OCI-LY7 (cell line): ENCODE measurements around the gene ZNF600. TPM values are rescaled to one million over a fixed set of nuclear protein-coding genes. Genes with fewer than 3 reads are reported as not detected.
"Not testable (repeated sequence)": the region's sequence is repeated elsewhere in the genome, so short reads cannot be mapped to it uniquely, and the experiment has no call there.

Source experiments
- Bru-seq: library from RNA; stranded (reverse); fragments of 400-500 nt; gene quantifications from one replicate; lab custom pipeline; 2021; lab: Mats Ljungman, UMichigan
- BruChase-seq, 2 experiments: library from RNA; stranded (reverse); fragments of 400-500 nt; gene quantifications; one replicate each; lab custom pipeline; 2021; lab: Mats Ljungman, UMichigan
- BruUV-seq: library from RNA; stranded (reverse); fragments of 400-500 nt; replicated peaks from 2 replicates; lab custom pipeline; 2021; lab: Mats Ljungman, UMichigan
- CTCF ChIA-PET: fragments of 300-600 bp; sonication (Branson Sonifier 250); formaldehyde crosslinking; loops from one replicate; lab custom pipeline; 2022; ENCODE audit warnings: antibody characterized with exemption; ENCODE audit not compliant: unreplicated experiment; lab: Charles Lee
- POLR2A ChIA-PET: fragments of 300-600 bp; sonication (Branson Sonifier 250); formaldehyde crosslinking; loops from one replicate; lab custom pipeline; 2022; ENCODE audit warnings: antibody characterized with exemption; lab: Charles Lee
- DNase-seq: peaks from one replicate; pipeline ENCODE4 v3.0.0-alpha.2; 2015; ENCODE audit warnings: low spot score
- H2AFZ ChIP-seq: fragments of 200-600 bp; sonication (generic), shearing (Covaris generic); 2 replicates; pipeline ENCODE4 v1.6.1; 2014; ENCODE audit warnings: mild to moderate bottlenecking, antibody characterized with exemption, low read length, moderate library complexity
- H3K27ac ChIP-seq: fragments of 200-600 bp; sonication (generic); 2 replicates; pipeline ENCODE4 v1.5.1; 2014; ENCODE audit warnings: mixed run types, low read depth, mild to moderate bottlenecking, moderate library complexity, low read length, inconsistent platforms; ENCODE audit not compliant: poor library complexity, severe bottlenecking
- H3K36me3 ChIP-seq: fragments of 200-600 bp; sonication (generic); 2 replicates; pipeline ENCODE4 v1.6.1; 2014; ENCODE audit warnings: mild to moderate bottlenecking, antibody characterized with exemption, low read length, moderate library complexity, mixed read lengths; ENCODE audit not compliant: insufficient read depth
- H3K4me1 ChIP-seq: fragments of 200-600 bp; sonication (generic); 2 replicates; pipeline ENCODE4 v1.5.1; 2014; ENCODE audit warnings: mild to moderate bottlenecking, low read length; ENCODE audit not compliant: insufficient read depth, poor library complexity, severe bottlenecking
- H3K4me2 ChIP-seq: fragments of 200-600 bp; sonication (generic); 2 replicates; pipeline ENCODE4 v1.6.1; 2014; ENCODE audit warnings: mild to moderate bottlenecking, low read length
- H3K4me3 ChIP-seq: fragments of 200-600 bp; sonication (generic); 2 replicates; pipeline ENCODE4 v1.5.1; 2014; ENCODE audit warnings: mild to moderate bottlenecking, low read depth, low read length; ENCODE audit not compliant: poor library complexity, severe bottlenecking
- H3K79me2 ChIP-seq: fragments of 200-600 bp; sonication (generic); 2 replicates; pipeline ENCODE4 v1.6.1; 2016; ENCODE audit warnings: low read depth, mild to moderate bottlenecking, low read length, moderate library complexity, mixed read lengths; ENCODE audit not compliant: insufficient read depth
- H3K9me2 ChIP-seq: fragments of 200-600 bp; sonication (generic); 2 replicates; pipeline ENCODE4 v1.6.1; 2016; ENCODE audit warnings: mild to moderate bottlenecking, low read length, mixed read lengths; ENCODE audit not compliant: insufficient read depth
- H3K9me3 ChIP-seq: fragments of 200-600 bp; sonication (generic); 2 replicates; pipeline ENCODE4 v1.6.1; 2014; ENCODE audit warnings: mild to moderate bottlenecking, mixed run types, low read length, mixed read lengths
- H4K20me1 ChIP-seq: fragments of 200-600 bp; sonication (generic); 2 replicates; pipeline ENCODE4 v1.6.1; 2014; ENCODE audit warnings: mild to moderate bottlenecking, antibody characterized with exemption, low read length, moderate library complexity, mixed read lengths; ENCODE audit not compliant: insufficient read depth
- intact Hi-C: fragments of 100-400 bp; cut with micrococcal nuclease; formaldehyde crosslinking; loops from one replicate; pipeline ENCODE4 v1.10.0; 2022; ENCODE audit not compliant: unreplicated experiment
- long read RNA-seq: library from polyadenylated mRNA; stranded (forward); transcript quantifications from one replicate; pipeline ENCODE4 v2.0.0, GENCODE V29; 2022
- total RNA-seq, 2 experiments: library from RNA; depleted of rRNA in 1 of 2; stranded (reverse); fragments of >200 nt in 1 of 2; shearing (Covaris generic) in 1 of 2; gene quantifications; 2 replicates each; pipeline ENCODE4 v1.2.3, GENCODE V29; 2014 to 2022

ZNF600 gene
- 2.8 and 4.6 TPM in 2 replicates for total RNA-seq (2014; rRNA removed; shearing (Covaris generic))
- 8.5 and 10.7 TPM in 2 replicates for total RNA-seq (2022)
- Bru-seq, nascent RNA: percentile 50 among the genes with signal in this experiment
- BruChase-seq, experiment 1, labeled RNA remaining after a 6-hour chase: percentile 48 among the genes with signal in this experiment
- percentile 55 among the genes with signal in this experiment for BruChase-seq, experiment 2, labeled RNA remaining after a 2-hour chase
- long read RNA-seq, transcript ZNF600-208 (4 exons, 3,645 nt): major isoform, 6 of 12 reads
- long read RNA-seq, partial matches to known transcripts: 0 of 12 reads
- long read RNA-seq, other reads (novel, unspliced or antisense): 6 of 12 reads

- DNase-seq: peak; percentile 77
- H3K4me1 ChIP-seq, H4K20me1 ChIP-seq, CTCF ChIA-PET, H3K36me3 ChIP-seq, H3K9me2 ChIP-seq, H3K27ac ChIP-seq, H3K9me3 ChIP-seq, BruUV-seq, intact Hi-C loops, H3K79me2 ChIP-seq: not testable (repeated sequence)
- POLR2A ChIA-PET: interaction anchor here (0.6 kb wide), 1 partner anchor 142 kb away, joined by 3 read pairs; no protein-coding TSS in a partner anchor
- H2AFZ ChIP-seq: peak within 1 kb of the TSS; percentile 87; the same call in 1 of the 2 replicates
- H3K4me2 ChIP-seq: peak within 1 kb of the TSS; percentile 75
- H3K4me3 ChIP-seq: peak within 1 kb of the TSS; percentile 74
Measured at GRCh38 chr19:52786464-52787354, at the start of gene ZNF600. Gene ZNF600 (minus strand): TSS chr19:52786791. CDS start chr19:52778888, 7,903 bp downstream.

- H4K20me1 ChIP-seq, H3K4me1 ChIP-seq, H2AFZ ChIP-seq, H3K4me3 ChIP-seq, POLR2A ChIA-PET, H3K79me2 ChIP-seq, H3K27ac ChIP-seq, BruUV-seq, intact Hi-C loops, CTCF ChIA-PET, DNase-seq, H3K9me2 ChIP-seq, H3K4me2 ChIP-seq: not testable (repeated sequence)
- peaks cover 28% of the 10 kb centered on the region for H3K36me3 ChIP-seq
- H3K9me3 ChIP-seq: peaks cover 19% of the 10 kb centered on the region; the same call in 1 of the 2 replicates
Measured at GRCh38 chr19:52834289-52834688, 47.7 kb upstream of the ZNF600 start.

- DNase-seq: not testable (repeated sequence)
Measured at GRCh38 chr19:52833541-52833940, 47.0 kb upstream of the ZNF600 start.

GRCh38 chr19:52829866-52830265 lies 43.3 kb upstream of the ZNF600 start:
- H3K9me3 ChIP-seq, CTCF ChIA-PET: not testable (repeated sequence)

More at GRCh38 chr19:52833541-52833940, 47.0 kb upstream of the ZNF600 start:
- peaks cover 21% of the 10 kb centered on the region for H3K36me3 ChIP-seq
- H3K9me2 ChIP-seq, H3K4me1 ChIP-seq, H2AFZ ChIP-seq, BruUV-seq, H3K79me2 ChIP-seq, H3K4me3 ChIP-seq, CTCF ChIA-PET, H4K20me1 ChIP-seq, H3K4me2 ChIP-seq, intact Hi-C loops, H3K27ac ChIP-seq, POLR2A ChIA-PET: not testable (repeated sequence)
- H3K9me3 ChIP-seq: peaks cover 12% of the 10 kb centered on the region; the same call in 1 of the 2 replicates

More at GRCh38 chr19:52829866-52830265, 43.3 kb upstream of the ZNF600 start:
- H2AFZ ChIP-seq, H3K36me3 ChIP-seq, H3K27ac ChIP-seq, H4K20me1 ChIP-seq, DNase-seq, intact Hi-C loops, POLR2A ChIA-PET, H3K4me2 ChIP-seq, H3K9me2 ChIP-seq, BruUV-seq, H3K4me3 ChIP-seq, H3K4me1 ChIP-seq, H3K79me2 ChIP-seq: not testable (repeated sequence)
